Naive thymus-derived CD4-positive, alpha-beta T cell (primary cell): ENCODE results near the gene GAS5. TPM values are rescaled to one million over a fixed set of nuclear protein-coding genes. Genes with fewer than 3 reads are reported as not detected.

ENCODE experiments used
- ATAC-seq: fragments of 150-1000 bp; cut with Tn5 transposase; 2 replicates; pipeline ENCODE4 v1.10.0; 2021; ENCODE audit warnings: mild to moderate bottlenecking, moderate library complexity
- CTCF ChIA-PET: fragments of 350-600 bp; sonication (Branson Sonifier 250); formaldehyde crosslinking; loops from one replicate; lab custom pipeline; 2021; ENCODE audit warnings: antibody characterized with exemption; lab: Charles Lee
- POLR2A ChIA-PET: fragments of 350-600 bp; sonication (Branson Sonifier 250); formaldehyde crosslinking; loops from one replicate; lab custom pipeline; 2021; ENCODE audit warnings: antibody characterized with exemption, inconsistent platforms; lab: Charles Lee
- DNase-seq, 9 donors: peaks; one replicate each; pipeline versions ENCODE4 v3.0.0 to v3.0.0-alpha.2; 2020 to 2022; ENCODE audit warnings: mixed read lengths in 1 of 9
- H3K27ac ChIP-seq: one replicate; pipeline ENCODE4 v1.7.0; 2013; ENCODE audit warnings: mild to moderate bottlenecking, low read depth, low read length, moderate library complexity
- H3K27me3 ChIP-seq, 2 donors: one replicate each; pipeline ENCODE4 v1.7.0; 2013; ENCODE audit warnings: low read length in 2 of 2, mild to moderate bottlenecking in 2 of 2, moderate library complexity in 2 of 2; ENCODE audit not compliant: control insufficient read depth in 2 of 2, insufficient read depth in 2 of 2
- H3K36me3 ChIP-seq, 3 experiments: 1 replicate in 2 of 3; 2 replicates in 1 of 3; pipeline ENCODE4 v1.7.0; 2013; ENCODE audit warnings: low read length in 3 of 3, mild to moderate bottlenecking in 3 of 3, moderate library complexity in 1 of 3; ENCODE audit not compliant: insufficient read depth in 3 of 3, control insufficient read depth in 2 of 3
- H3K4me1 ChIP-seq, 2 donors: one replicate each; pipeline ENCODE4 v1.7.0; 2013; ENCODE audit warnings: low read length in 2 of 2, mild to moderate bottlenecking in 2 of 2, moderate library complexity in 1 of 2; ENCODE audit not compliant: control insufficient read depth in 2 of 2, insufficient read depth in 2 of 2
- H3K4me3 ChIP-seq: 2 replicates; pipeline ENCODE4 v1.7.0; 2013; ENCODE audit warnings: mild to moderate bottlenecking, low read length
- H3K9me3 ChIP-seq, 3 experiments: 1 replicate in 2 of 3; 2 replicates in 1 of 3; pipeline ENCODE4 v1.7.0; 2013; ENCODE audit warnings: low read length in 3 of 3; ENCODE audit not compliant: control insufficient read depth in 2 of 3
- H3K27ac Mint-ChIP-seq, 9 donors: one replicate each; pipeline ENCODE4 v1.8.0; 2020 to 2022; ENCODE audit warnings: mixed read lengths in 9 of 9, mild to moderate bottlenecking in 8 of 9, moderate library complexity in 5 of 9, inconsistent platforms in 2 of 9
- H3K27me3 Mint-ChIP-seq, 5 donors: one replicate each; pipeline ENCODE4 v1.8.0; 2021 to 2022; ENCODE audit warnings: mixed read lengths in 5 of 5, mild to moderate bottlenecking in 1 of 5
- H3K36me3 Mint-ChIP-seq, 5 donors: one replicate each; pipeline ENCODE4 v1.8.0; 2020 to 2022; ENCODE audit warnings: mixed read lengths in 5 of 5, mild to moderate bottlenecking in 3 of 5, inconsistent platforms in 1 of 5
- H3K4me1 Mint-ChIP-seq, 7 donors: one replicate each; pipeline ENCODE4 v1.8.0; 2020 to 2022; ENCODE audit warnings: mixed read lengths in 7 of 7, mild to moderate bottlenecking in 3 of 7, inconsistent platforms in 1 of 7
- H3K4me3 Mint-ChIP-seq, 10 donors: one replicate each; pipeline ENCODE4 v1.8.0; 2020 to 2022; ENCODE audit warnings: mild to moderate bottlenecking in 10 of 10, mixed read lengths in 10 of 10, moderate library complexity in 6 of 10, inconsistent platforms in 2 of 10
- H3K9me3 Mint-ChIP-seq, 11 donors: one replicate each; pipeline ENCODE4 v1.8.0; 2020 to 2022; ENCODE audit warnings: mixed read lengths in 11 of 11, mild to moderate bottlenecking in 4 of 11, inconsistent platforms in 1 of 11, moderate library complexity in 1 of 11
- intact Hi-C, 2 donors: fragments of 100-400 bp; cut with micrococcal nuclease; formaldehyde crosslinking; loops; one replicate each; pipeline ENCODE4 v1.15.1; 2023
- polyA plus RNA-seq, 2 donors: library from polyadenylated mRNA; unstranded; fragments of 300-500 nt; fragmentation: Illumina TruSeq; gene quantifications; one replicate each; pipeline ENCODE4 v1.2.3, GENCODE V29; 2021
- total RNA-seq, 6 experiments: library from RNA in 5 of 6; stranded (reverse) in 5 of 6; gene quantifications; 1 replicate in 5 of 6; 2 replicates in 1 of 6; pipeline ENCODE4 v1.2.3 and lab custom pipeline; 2021 to 2026

GAS5 gene
- total and polyA plus RNA-seq, 7 experiments from 2014 or later: 371 to 954 (median 676) TPM

GRCh38 chr1:173867141-173867752, 542 bp downstream of the GAS5 start:
- H3K27ac Mint-ChIP-seq: peak overlapping the region; percentile 85 to 99 (median 97)
- ChIA-PET CTCF (no interaction called here), POLR2A (interaction anchor here (0.6 to 3.6 kb wide), 12 partner anchors 10 to 1335 kb away, joined by 3 to 28 read pairs (median 5); partner anchors contain the start of genes CENPL, DARS2, KLHL20 and PRDX6)
- peaks cover 16 to 51% (median 45%) of the 10 kb centered on the region in 5 donors for H3K36me3 Mint-ChIP-seq
- ATAC-seq (no peak), DNase-seq (peak in 2 of 9 donors; percentile 4 to 7)
- Histone ChIP-seq H3K9me3 (no peaks in the 10 kb centered on the region), H3K36me3 (peaks cover 3 to 53% (median 19%) of the 10 kb centered on the region in 3 experiments), H3K27ac (peak overlapping the region; percentile 73), H3K4me3 (peak overlapping the region; percentile 88), H3K4me1 (peaks cover 42 to 59% of the 10 kb centered on the region in 2 donors), H3K27me3 (no peaks in the 10 kb centered on the region)
- H3K27me3 Mint-ChIP-seq: peaks cover 0 to 4% (median 0%) of the 10 kb centered on the region in 5 donors
- intact Hi-C loops: loop anchor here (5.0 kb wide), 4 partner anchors 65 to 1425 kb away; partner anchors contain the start of genes KIAA0040 (in 1 of the 2) and PIGC (in 1 of the 2)
- peaks cover 0 to 5% (median 0%) of the 10 kb centered on the region in 11 donors for H3K9me3 Mint-ChIP-seq
- H3K4me1 Mint-ChIP-seq: peaks cover 47 to 76% (median 64%) of the 10 kb centered on the region in 7 donors
- peak overlapping the region; percentile 92 to 98 (median 95) for H3K4me3 Mint-ChIP-seq

- Mint-ChIP-seq H3K36me3 (peaks cover 16 to 53% (median 44%) of the 10 kb centered on the region in 5 donors), H3K9me3 (peaks cover 0 to 5% (median 0%) of the 10 kb centered on the region in 11 donors), H3K27me3 (peaks cover 0 to 4% (median 0%) of the 10 kb centered on the region in 5 donors), H3K4me1 (peaks cover 44 to 72% (median 64%) of the 10 kb centered on the region in 7 donors), H3K4me3 (peak overlapping the region; percentile 92 to 98 (median 95)), H3K27ac (peak overlapping the region; percentile 85 to 99 (median 97))
- Histone ChIP-seq H3K4me1 (peaks cover 42 to 56% of the 10 kb centered on the region in 2 donors), H3K9me3 (no peaks in the 10 kb centered on the region), H3K36me3 (peaks cover 3 to 60% (median 19%) of the 10 kb centered on the region in 3 experiments), H3K4me3 (peak overlapping the region; percentile 88), H3K27me3 (no peaks in the 10 kb centered on the region), H3K27ac (peak overlapping the region; percentile 73)
- intact Hi-C loops: loop anchor here (5.0 kb wide), 4 partner anchors 66 to 1424 kb away; partner anchors contain the start of genes KIAA0040 (in 1 of the 2) and PIGC (in 1 of the 2)
- POLR2A ChIA-PET: interaction anchor here (1.2 to 3.5 kb wide), 3 partner anchors 12 to 294 kb away, joined by 5 to 16 read pairs (median 9); partner anchors contain the start of genes DARS2 and RABGAP1L
- CTCF ChIA-PET: no interaction called here
- no peak for ATAC-seq
- DNase-seq: no peak
Measured at GRCh38 chr1:173866413-173867115, 1.2 kb downstream of the GAS5 start.

- H3K4me3 Mint-ChIP-seq: peak overlapping the region in 9 of 10 donors; percentile 52 to 98 (median 95)
- DNase-seq (no peak), ATAC-seq (no peak)
- peaks cover 3 to 51% (median 19%) of the 10 kb centered on the region in 3 experiments for H3K36me3 ChIP-seq
- no peaks in the 10 kb centered on the region for H3K9me3 ChIP-seq
- peaks cover 34 to 47% of the 10 kb centered on the region in 2 donors for H3K4me1 ChIP-seq
- intact Hi-C loops: loop anchor here (5.0 kb wide), 4 partner anchors 67 to 1423 kb away; partner anchors contain the start of genes KIAA0040 (in 1 of the 2) and PIGC (in 1 of the 2)
- H3K4me3 ChIP-seq: peak overlapping the region; percentile 14
- peak overlapping the region; percentile 73 for H3K27ac ChIP-seq
- no peaks in the 10 kb centered on the region for H3K27me3 ChIP-seq
- H3K9me3 Mint-ChIP-seq: peaks cover 0 to 5% (median 0%) of the 10 kb centered on the region in 11 donors
- H3K27ac Mint-ChIP-seq: peak overlapping the region in 8 of 9 donors; percentile 50 to 99 (median 94)
- peaks cover 16 to 48% (median 38%) of the 10 kb centered on the region in 5 donors for H3K36me3 Mint-ChIP-seq
- H3K4me1 Mint-ChIP-seq: peaks cover 37 to 63% (median 54%) of the 10 kb centered on the region in 7 donors
- CTCF ChIA-PET: interaction anchor here (1.4 kb wide), 1 partner anchor 435 kb away, joined by 3 read pairs; no protein-coding TSS in a partner anchor
- H3K27me3 Mint-ChIP-seq: peaks cover 0 to 4% (median 0%) of the 10 kb centered on the region in 5 donors
- POLR2A ChIA-PET: interaction anchor here (1.2 to 2.4 kb wide), 2 partner anchors 11 to 42 kb away, joined by 5 to 9 read pairs; partner anchors contain the start of gene DARS2
Measured at GRCh38 chr1:173865468-173866164, 2.2 kb downstream of the GAS5 start.

GRCh38 chr1:173864179-173864867, 3.5 kb downstream of the GAS5 start:
- Mint-ChIP-seq H3K9me3 (peaks cover 0 to 5% (median 0%) of the 10 kb centered on the region in 11 donors), H3K4me3 (peak overlapping the region in 8 of 10 donors; percentile 0 to 96 (median 34)), H3K27ac (peak overlapping the region in 6 of 9 donors; percentile 31 to 95 (median 59)), H3K4me1 (peaks cover 32 to 50% (median 41%) of the 10 kb centered on the region in 7 donors), H3K36me3 (peaks cover 16 to 49% (median 39%) of the 10 kb centered on the region in 5 donors), H3K27me3 (peaks cover 0 to 4% (median 0%) of the 10 kb centered on the region in 5 donors)
- H3K4me1 ChIP-seq: peaks cover 23 to 36% of the 10 kb centered on the region in 2 donors
- no peaks in the 10 kb centered on the region for H3K9me3 ChIP-seq
- ChIA-PET POLR2A (interaction anchor here (0.7 to 2.4 kb wide), 7 partner anchors 10 to 435 kb away, joined by 3 to 9 read pairs (median 3); partner anchors contain the start of genes CENPL and DARS2), CTCF (interaction anchor here (0.6 to 0.7 kb wide), 5 partner anchors 9 to 479 kb away, joined by 3 to 5 read pairs (median 3); no protein-coding TSS in a partner anchor)
- ATAC-seq (no peak), DNase-seq (no peak)
- no peak overlapping the region for H3K4me3 ChIP-seq
- peaks cover 3 to 48% (median 19%) of the 10 kb centered on the region in 3 experiments for H3K36me3 ChIP-seq
- peak overlapping the region; percentile 73 for H3K27ac ChIP-seq
- no peaks in the 10 kb centered on the region for H3K27me3 ChIP-seq
- intact Hi-C loops: no loop called here
